ENCODE results near the gene FGF2. TPM values are rescaled to one million over a fixed set of nuclear protein-coding genes. Genes with fewer than 3 reads are reported as not detected.
"Not testable (repeated sequence)": the region's sequence is repeated elsewhere in the genome, so short reads cannot be mapped to it uniquely, and the experiment has no call there.

Gene FGF2
- total RNA-seq, 1 experiment from 2014 or later, result 115 TPM

DNA sequence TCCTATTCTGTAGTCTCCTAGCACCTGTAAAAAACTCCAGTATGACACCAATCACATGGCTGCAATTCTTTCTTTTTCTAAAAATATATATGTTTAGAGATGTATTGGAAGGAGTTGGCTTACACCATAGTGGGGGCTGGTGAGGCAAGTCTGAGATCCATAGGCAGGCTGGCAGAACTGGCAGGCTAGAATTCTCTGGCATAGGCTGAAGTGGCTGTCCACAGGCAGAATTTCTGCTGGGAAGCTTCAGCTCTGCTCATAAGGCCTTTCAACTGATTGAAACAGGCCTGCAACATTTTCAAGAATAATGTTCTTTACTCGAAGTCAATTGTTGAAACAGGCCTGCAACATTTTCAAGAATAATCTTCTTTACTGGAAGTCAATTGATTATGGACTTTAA lies 37.0 kb downstream of the FGF2 start:
- POLR2A ChIA-PET, result interaction anchor here (0.6 kb wide), 1 partner anchor 35 kb away, joined by 4 read pairs; no protein-coding TSS in a partner anchor

DNA sequence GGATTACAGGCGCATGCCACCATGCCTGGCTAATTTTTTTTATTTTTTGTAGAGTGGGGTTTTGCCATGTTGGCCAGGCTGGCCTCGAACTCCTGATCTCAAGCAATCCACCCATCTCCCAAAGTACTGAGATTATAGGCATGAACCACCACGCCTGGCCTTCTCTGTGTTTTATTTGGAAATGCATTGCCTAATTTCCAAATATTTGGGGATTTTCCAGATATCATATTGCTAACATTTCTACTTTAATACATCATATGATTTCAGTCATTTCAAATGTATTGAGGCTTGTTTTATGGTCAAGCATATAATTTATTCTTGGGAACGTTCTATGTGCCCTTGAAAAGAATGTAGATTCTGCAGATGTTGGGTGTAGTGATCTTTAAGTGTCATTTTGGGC lies 38.8 kb downstream of the FGF2 start:
- ChIA-PET POLR2A (no interaction called here), CTCF (interaction anchor here (0.6 kb wide), 1 partner anchor 886 kb away, joined by 3 read pairs; no protein-coding TSS in a partner anchor)
- no peak for ATAC-seq
- no peak for DNase-seq (ENCODE audit: low spot score)
- Mint-ChIP-seq H3K27ac (no peak overlapping the region; the same call in 1 of the 2 replicates), H3K36me3 (peaks cover 7% of the 10 kb centered on the region), H3K27me3 (ENCODE audit: low read depth) (no peaks in the 10 kb centered on the region), H3K9me3 (peaks cover 8% of the 10 kb centered on the region; the same call in 1 of the 2 replicates), H3K4me3 (no peak overlapping the region), H3K4me1 (peaks cover 56% of the 10 kb centered on the region)
- TF ChIP-seq, protein P1, sequence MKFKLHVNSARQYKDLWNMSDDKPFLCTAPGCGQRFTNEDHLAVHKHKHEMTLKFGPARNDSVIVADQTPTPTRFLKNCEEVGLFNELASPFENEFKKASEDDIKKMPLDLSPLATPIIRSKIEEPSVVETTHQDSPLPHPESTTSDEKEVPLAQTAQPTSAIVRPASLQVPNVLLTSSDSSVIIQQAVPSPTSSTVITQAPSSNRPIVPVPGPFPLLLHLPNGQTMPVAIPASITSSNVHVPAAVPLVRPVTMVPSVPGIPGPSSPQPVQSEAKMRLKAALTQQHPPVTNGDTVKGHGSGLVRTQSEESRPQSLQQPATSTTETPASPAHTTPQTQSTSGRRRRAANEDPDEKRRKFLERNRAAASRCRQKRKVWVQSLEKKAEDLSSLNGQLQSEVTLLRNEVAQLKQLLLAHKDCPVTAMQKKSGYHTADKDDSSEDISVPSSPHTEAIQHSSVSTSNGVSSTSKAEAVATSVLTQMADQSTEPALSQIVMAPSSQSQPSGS (CRISPR knock-in tag; IDR thresholded peaks at IDR 0.05; ENCODE audit: borderline replicate concordance, low read depth), result no peak
- TF ChIP-seq CREB1 (CRISPR knock-in tag; IDR thresholded peaks at IDR 0.05), result no peak
- no peak for TF ChIP-seq IRF2 (CRISPR knock-in tag; IDR thresholded peaks at IDR 0.05; ENCODE audit: borderline replicate concordance, low read depth)
- TF ChIP-seq, protein P2, sequence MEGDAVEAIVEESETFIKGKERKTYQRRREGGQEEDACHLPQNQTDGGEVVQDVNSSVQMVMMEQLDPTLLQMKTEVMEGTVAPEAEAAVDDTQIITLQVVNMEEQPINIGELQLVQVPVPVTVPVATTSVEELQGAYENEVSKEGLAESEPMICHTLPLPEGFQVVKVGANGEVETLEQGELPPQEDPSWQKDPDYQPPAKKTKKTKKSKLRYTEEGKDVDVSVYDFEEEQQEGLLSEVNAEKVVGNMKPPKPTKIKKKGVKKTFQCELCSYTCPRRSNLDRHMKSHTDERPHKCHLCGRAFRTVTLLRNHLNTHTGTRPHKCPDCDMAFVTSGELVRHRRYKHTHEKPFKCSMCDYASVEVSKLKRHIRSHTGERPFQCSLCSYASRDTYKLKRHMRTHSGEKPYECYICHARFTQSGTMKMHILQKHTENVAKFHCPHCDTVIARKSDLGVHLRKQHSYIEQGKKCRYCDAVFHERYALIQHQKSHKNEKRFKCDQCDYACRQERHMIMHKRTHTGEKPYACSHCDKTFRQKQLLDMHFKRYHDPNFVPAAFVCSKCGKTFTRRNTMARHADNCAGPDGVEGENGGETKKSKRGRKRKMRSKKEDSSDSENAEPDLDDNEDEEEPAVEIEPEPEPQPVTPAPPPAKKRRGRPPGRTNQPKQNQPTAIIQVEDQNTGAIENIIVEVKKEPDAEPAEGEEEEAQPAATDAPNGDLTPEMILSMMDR (IDR thresholded peaks at IDR 0.05), result no peak
- TF ChIP-seq SP1 (CRISPR knock-in tag; conservative IDR thresholded peaks at IDR 0.05), result no peak
- no peak for TF ChIP-seq NFE2L1 (CRISPR knock-in tag; IDR thresholded peaks at IDR 0.05)
- TF ChIP-seq CDX4 (CRISPR knock-in tag; IDR thresholded peaks at IDR 0.05; ENCODE audit: borderline replicate concordance), result no peak

More for the DNA sequence above, 37.0 kb downstream of the FGF2 start:
- peaks cover 6% of the 10 kb centered on the region for H3K36me3 Mint-ChIP-seq
- peaks cover 8% of the 10 kb centered on the region; the same call in 1 of the 2 replicates for H3K9me3 Mint-ChIP-seq
- H3K4me3 Mint-ChIP-seq, result no peak overlapping the region
- H3K27me3 Mint-ChIP-seq (ENCODE audit: low read depth), result no peaks in the 10 kb centered on the region
- no peak for DNase-seq (ENCODE audit: low spot score)
- CTCF ChIA-PET, result no interaction called here
- no peak for ATAC-seq
- TF ChIP-seq, protein P3, sequence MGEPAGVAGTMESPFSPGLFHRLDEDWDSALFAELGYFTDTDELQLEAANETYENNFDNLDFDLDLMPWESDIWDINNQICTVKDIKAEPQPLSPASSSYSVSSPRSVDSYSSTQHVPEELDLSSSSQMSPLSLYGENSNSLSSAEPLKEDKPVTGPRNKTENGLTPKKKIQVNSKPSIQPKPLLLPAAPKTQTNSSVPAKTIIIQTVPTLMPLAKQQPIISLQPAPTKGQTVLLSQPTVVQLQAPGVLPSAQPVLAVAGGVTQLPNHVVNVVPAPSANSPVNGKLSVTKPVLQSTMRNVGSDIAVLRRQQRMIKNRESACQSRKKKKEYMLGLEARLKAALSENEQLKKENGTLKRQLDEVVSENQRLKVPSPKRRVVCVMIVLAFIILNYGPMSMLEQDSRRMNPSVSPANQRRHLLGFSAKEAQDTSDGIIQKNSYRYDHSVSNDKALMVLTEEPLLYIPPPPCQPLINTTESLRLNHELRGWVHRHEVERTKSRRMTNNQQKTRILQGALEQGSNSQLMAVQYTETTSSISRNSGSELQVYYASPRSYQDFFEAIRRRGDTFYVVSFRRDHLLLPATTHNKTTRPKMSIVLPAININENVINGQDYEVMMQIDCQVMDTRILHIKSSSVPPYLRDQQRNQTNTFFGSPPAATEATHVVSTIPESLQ (CRISPR knock-in tag; IDR thresholded peaks at IDR 0.05), result no peak
- H3K27ac Mint-ChIP-seq, result peak overlapping the region; percentile 53; the same call in 1 of the 2 replicates
- peaks cover 50% of the 10 kb centered on the region for H3K4me1 Mint-ChIP-seq

DNA sequence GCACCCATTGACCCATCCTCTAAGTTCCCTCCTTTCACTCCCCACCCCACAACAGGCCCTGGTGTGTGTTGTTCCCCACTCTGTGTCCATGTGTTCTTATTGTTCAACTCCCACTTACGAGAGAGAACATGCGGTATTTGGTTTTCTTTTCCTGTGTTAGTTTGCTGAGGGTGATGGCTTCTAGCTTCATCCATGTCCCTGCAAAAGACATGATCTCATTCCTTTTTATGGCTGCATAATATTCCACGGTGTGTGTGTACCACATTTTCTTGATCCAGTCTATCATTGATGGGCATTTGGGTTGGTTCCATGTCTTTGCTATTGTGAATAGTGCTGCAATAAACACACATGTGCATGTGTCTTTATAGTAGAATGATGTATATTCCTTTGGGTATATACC lies 41.6 kb downstream of the FGF2 start:
- Mint-ChIP-seq H3K4me1 (peaks cover 60% of the 10 kb centered on the region), H3K9me3 (peaks cover 13% of the 10 kb centered on the region), H3K27ac (peak overlapping the region; percentile 33; the same call in 1 of the 2 replicates), H3K36me3 (peaks cover 20% of the 10 kb centered on the region)
- DNase-seq (ENCODE audit: low spot score); H3K4me3 Mint-ChIP-seq; H3K27me3 Mint-ChIP-seq (ENCODE audit: low read depth); POLR2A ChIA-PET; CTCF ChIA-PET; ATAC-seq: not testable (repeated sequence)

GRCh38 chr4:122873146-122873545 lies 46.5 kb downstream of the FGF2 start:
- Mint-ChIP-seq H3K9me3 (peaks cover 12% of the 10 kb centered on the region), H3K27me3 (ENCODE audit: low read depth) (no peaks in the 10 kb centered on the region), H3K36me3 (peaks cover 41% of the 10 kb centered on the region), H3K4me3 (no peak overlapping the region), H3K4me1 (peaks cover 52% of the 10 kb centered on the region), H3K27ac (peak overlapping the region; percentile 57; the same call in 1 of the 2 replicates)
- CTCF ChIA-PET, result no interaction called here
- TF ChIP-seq CREB1 (CRISPR knock-in tag; IDR thresholded peaks at IDR 0.05) (no peak), MXD4 (CRISPR knock-in tag; IDR thresholded peaks at IDR 0.05; ENCODE audit: borderline replicate concordance) (no peak), IRF1 (CRISPR knock-in tag; IDR thresholded peaks at IDR 0.05) (no peak), GABPB1 (CRISPR knock-in tag; IDR thresholded peaks at IDR 0.05) (no peak), NR1H2 (CRISPR knock-in tag; IDR thresholded peaks at IDR 0.05) (no peak)
- TF ChIP-seq, protein P4, sequence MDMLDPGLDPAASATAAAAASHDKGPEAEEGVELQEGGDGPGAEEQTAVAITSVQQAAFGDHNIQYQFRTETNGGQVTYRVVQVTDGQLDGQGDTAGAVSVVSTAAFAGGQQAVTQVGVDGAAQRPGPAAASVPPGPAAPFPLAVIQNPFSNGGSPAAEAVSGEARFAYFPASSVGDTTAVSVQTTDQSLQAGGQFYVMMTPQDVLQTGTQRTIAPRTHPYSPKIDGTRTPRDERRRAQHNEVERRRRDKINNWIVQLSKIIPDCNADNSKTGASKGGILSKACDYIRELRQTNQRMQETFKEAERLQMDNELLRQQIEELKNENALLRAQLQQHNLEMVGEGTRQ (CRISPR knock-in tag; IDR thresholded peaks at IDR 0.05), result no peak
- ATAC-seq (peak; percentile 57), DNase-seq (ENCODE audit: low spot score) (no peak)
- POLR2A ChIA-PET, result no interaction called here
